IMR-90 (cell line): Measurements from ENCODE around the gene NMUR1. TPM values are rescaled to one million over a fixed set of nuclear protein-coding genes. Genes with fewer than 3 reads are reported as not detected.

Experiments used
- ATAC-seq: fragments of 200-7000 bp; cut with Tn5 transposase; 2 replicates; pipeline ENCODE4 v1.9.1; 2020; ENCODE audit warnings: low read depth, mild to moderate bottlenecking, moderate library complexity
- BruUV-seq: library from RNA; stranded (reverse); fragments of 400-500 nt; replicated peaks from 2 replicates; lab custom pipeline; 2021; lab: Mats Ljungman, UMichigan
- CTCF ChIA-PET: fragments of 300-600 bp; formaldehyde crosslinking; extraction: SDS; loops from one replicate; lab custom pipeline; 2021; ENCODE audit warnings: antibody characterized with exemption; lab: Yijun Ruan, JAX
- POLR2A ChIA-PET: fragments of 300-600 bp; sonication (Branson Sonifier 250); formaldehyde crosslinking; loops from one replicate; lab custom pipeline; 2022; ENCODE audit warnings: antibody characterized with exemption; ENCODE audit not compliant: unreplicated experiment; lab: Charles Lee
- DNase-seq: peaks from one replicate; pipeline ENCODE4 v3.0.0; 2013
- H2AFZ ChIP-seq: replicated peaks from 2 replicates; pipeline ENCODE3; 2013; ENCODE audit warnings: low read length, mild to moderate bottlenecking; ENCODE audit not compliant: poor library complexity
- H2AK5ac ChIP-seq: 2 replicates; pipeline ENCODE4 v1.6.1; 2013; ENCODE audit warnings: low read depth, low read length, inconsistent platforms
- H2AK9ac ChIP-seq: replicated peaks from 2 replicates; pipeline ENCODE3; 2013; ENCODE audit warnings: mild to moderate bottlenecking, low read depth, low read length, moderate library complexity; ENCODE audit not compliant: poor library complexity
- H2BK120ac ChIP-seq: 2 replicates; pipeline ENCODE4 v1.6.1; 2013; ENCODE audit warnings: low read depth, low read length, inconsistent platforms
- H2BK15ac ChIP-seq: 3 replicates; pipeline ENCODE4 v1.6.1; 2013; ENCODE audit warnings: low read depth, low read length, inconsistent platforms
- H2BK20ac ChIP-seq: 2 replicates; pipeline ENCODE4 v1.6.1; 2013; ENCODE audit warnings: low read depth, mild to moderate bottlenecking, inconsistent platforms, low read length, moderate library complexity
- H2BK5ac ChIP-seq: 2 replicates; pipeline ENCODE4 v1.6.1; 2013; ENCODE audit warnings: mild to moderate bottlenecking, low read depth, low read length, inconsistent platforms; ENCODE audit not compliant: poor library complexity, severe bottlenecking
- H3K14ac ChIP-seq: replicated peaks from 2 replicates; pipeline ENCODE4 v1.6.1; 2013; ENCODE audit warnings: low read depth, low read length, inconsistent platforms
- H3K18ac ChIP-seq: 2 replicates; pipeline ENCODE4 v1.6.1; 2013; ENCODE audit warnings: low read depth, low read length, control low read depth
- H3K23ac ChIP-seq: 2 replicates; pipeline ENCODE4 v1.6.1; 2013; ENCODE audit warnings: low read depth, low read length, inconsistent platforms
- H3K27ac ChIP-seq: 2 replicates; pipeline ENCODE4 v1.5.1; 2013; ENCODE audit warnings: mild to moderate bottlenecking, control low read depth, low read length; ENCODE audit not compliant: insufficient read depth
- H3K27me3 ChIP-seq: 2 replicates; pipeline ENCODE4 v1.6.1; 2013; ENCODE audit warnings: low read length; ENCODE audit not compliant: control insufficient read depth, insufficient read depth
- H3K36me3 ChIP-seq: 2 replicates; pipeline ENCODE4 v1.6.1; 2013; ENCODE audit warnings: low read length, mixed read lengths; ENCODE audit not compliant: control insufficient read depth, insufficient read depth
- H3K4ac ChIP-seq: 2 replicates; pipeline ENCODE4 v1.6.1; 2013; ENCODE audit warnings: low read depth, low read length, inconsistent platforms
- H3K4me1 ChIP-seq: 2 replicates; pipeline ENCODE4 v1.6.1; 2013; ENCODE audit warnings: low read length, mixed read lengths; ENCODE audit not compliant: control insufficient read depth, insufficient read depth
- H3K4me2 ChIP-seq: 2 replicates; pipeline ENCODE4 v1.6.1; 2013; ENCODE audit warnings: low read depth, mild to moderate bottlenecking, control low read depth, low read length, moderate library complexity
- H3K4me3 ChIP-seq: 2 replicates; pipeline ENCODE4 v1.5.1; 2013; ENCODE audit warnings: low read depth, mild to moderate bottlenecking, control low read depth, low read length, moderate library complexity; ENCODE audit not compliant: insufficient read depth
- H3K56ac ChIP-seq: 2 replicates; pipeline ENCODE4 v1.6.1; 2013; ENCODE audit warnings: low read length, inconsistent platforms; ENCODE audit not compliant: insufficient read depth; ENCODE audit errors: extremely low read depth
- H3K79me1 ChIP-seq, 2 experiments: 2 replicates each; pipeline ENCODE4 v1.6.1; 2013; ENCODE audit warnings: low read length in 2 of 2, inconsistent platforms in 1 of 2, low read depth in 1 of 2
- H3K9ac ChIP-seq: 2 replicates; pipeline ENCODE4 v1.6.1; 2013; ENCODE audit warnings: low read depth, low read length, control low read depth
- H3K9me1 ChIP-seq: 2 replicates; pipeline ENCODE4 v1.6.1; 2013; ENCODE audit warnings: low read length, inconsistent platforms; ENCODE audit not compliant: insufficient read depth
- H3K9me3 ChIP-seq: 2 replicates; pipeline ENCODE4 v1.6.1; 2013; ENCODE audit warnings: low read length; ENCODE audit not compliant: control insufficient read depth, insufficient read depth
- H4K20me1 ChIP-seq: 2 replicates; pipeline ENCODE4 v1.6.1; 2013; ENCODE audit warnings: low read length, inconsistent platforms; ENCODE audit not compliant: insufficient read depth
- H4K5ac ChIP-seq: 2 replicates; pipeline ENCODE4 v1.6.1; 2013; ENCODE audit warnings: mild to moderate bottlenecking, low read depth, low read length, control low read depth
- H4K8ac ChIP-seq, 2 experiments: 2 replicates each; pipeline ENCODE4 v1.6.1; 2013; ENCODE audit warnings: low read depth in 2 of 2, low read length in 2 of 2, control low read depth in 1 of 2, inconsistent platforms in 1 of 2
- H4K91ac ChIP-seq: 2 replicates; pipeline ENCODE4 v1.6.1; 2013; ENCODE audit warnings: low read depth, low read length, inconsistent platforms; ENCODE audit not compliant: insufficient read depth
- CEBPB ChIP-seq: IDR thresholded peaks from 2 replicates; pipeline ENCODE4 v1.6.1; 2012; ENCODE audit warnings: low read depth, low read length, improper control_type of control experiment
- CHD1 ChIP-seq: IDR thresholded peaks from 2 replicates; pipeline ENCODE4 v1.6.1; 2012; ENCODE audit warnings: low read depth, low read length, improper control_type of control experiment
- CTCF ChIP-seq: conservative IDR thresholded peaks from 2 replicates; pipeline ENCODE4 v1.5.1; 2012; ENCODE audit warnings: mild to moderate bottlenecking, low read depth, low read length, improper control_type of control experiment
- ELK1 ChIP-seq: fragments of 150-350 bp; IDR thresholded peaks from 2 replicates; pipeline ENCODE4 v1.6.1; 2016; ENCODE audit warnings: low read depth, mild to moderate bottlenecking, low read length, moderate library complexity, borderline replicate concordance
- FOS ChIP-seq: fragments of 150-350 bp; IDR thresholded peaks from 2 replicates; pipeline ENCODE4 v1.6.1; 2016; ENCODE audit warnings: low read depth, low read length
- MAFK ChIP-seq: IDR thresholded peaks from 2 replicates; pipeline ENCODE4 v1.6.1; 2012; ENCODE audit warnings: low read depth, low read length, improper control_type of control experiment
- MAZ ChIP-seq: IDR thresholded peaks from 2 replicates; pipeline ENCODE4 v1.6.1; 2012; ENCODE audit warnings: low read depth, mild to moderate bottlenecking, low read length, improper control_type of control experiment, moderate library complexity, borderline replicate concordance
- MXI1 ChIP-seq: IDR thresholded peaks from 2 replicates; pipeline ENCODE4 v1.6.1; 2012; ENCODE audit warnings: low read depth, mild to moderate bottlenecking, low read length, moderate library complexity, borderline replicate concordance
- NFE2L2 ChIP-seq: fragments of 150-350 bp; IDR thresholded peaks from 2 replicates; pipeline ENCODE4 v1.6.1; 2016; ENCODE audit warnings: low read depth, mild to moderate bottlenecking, low read length
- POLR2A ChIP-seq: IDR thresholded peaks from 2 replicates; pipeline ENCODE4 v1.6.1; 2012; ENCODE audit warnings: mild to moderate bottlenecking, low read depth, low read length
- RCOR1 ChIP-seq: IDR thresholded peaks from 2 replicates; pipeline ENCODE4 v1.6.1; 2012; ENCODE audit warnings: mild to moderate bottlenecking, low read length, improper control_type of control experiment; ENCODE audit not compliant: insufficient replicate concordance
- RFX5 ChIP-seq: IDR thresholded peaks from 2 replicates; pipeline ENCODE4 v1.8.0; 2012; ENCODE audit warnings: low read depth, mild to moderate bottlenecking, low read length, moderate library complexity
- SMC3 ChIP-seq: fragments of 150-350 bp; IDR thresholded peaks from 2 replicates; pipeline ENCODE4 v1.6.1; 2016; ENCODE audit warnings: low read depth, mild to moderate bottlenecking, antibody characterized with exemption, low read length, moderate library complexity
- WGBS, 2 experiments: methylation state at CpG; one replicate each; pipeline versions ENCODE4 v1.1.5 to v1.1.7; 2013; ENCODE audit warnings: missing lambda C conversion rate in 2 of 2; ENCODE audit not compliant: insufficient read length in 1 of 2; ENCODE audit errors: extremely low coverage in 2 of 2; 5-methylcytosine and 5-hydroxymethylcytosine counted together
- dilution Hi-C: fragments of 300-500 bp; cut with HindIII; formaldehyde crosslinking; loops from one replicate; pipeline ENCODE4 v1.14.3; 2018; ENCODE audit warnings: low sequenced_read_pairs; ENCODE audit not compliant: unreplicated experiment
- in situ Hi-C: fragments of 300-500 bp; cut with MboI; formaldehyde crosslinking; loops from 3 replicates; pipeline ENCODE4 v1.14.3; 2019; ENCODE audit warnings: low sequenced_read_pairs, inconsistent platforms, mixed read lengths
- intact Hi-C: fragments of 100-400 bp; cut with micrococcal nuclease; formaldehyde crosslinking; loops from 2 replicates; pipeline ENCODE4 v1.10.0; 2022
- polyA plus RNA-seq, 3 experiments: library from polyadenylated mRNA; depleted of rRNA; stranded (reverse); fragments of >200 nt; gene quantifications; 2 replicates each; pipeline ENCODE4 v1.2.3, GENCODE V29; 2012; ENCODE audit warnings: low replicate concordance in 1 of 3
- total RNA-seq: library from RNA; depleted of rRNA; stranded (reverse); fragments of >200 nt; gene quantifications from 2 replicates; pipeline ENCODE4 v1.2.3, GENCODE V29; 2012

Gene NMUR1
- total and polyA plus RNA-seq, 2 of the 4 experiments (the other 2 are of a cell fraction): not detected

- no peak overlapping the region for H3K14ac ChIP-seq
- no peaks in the 10 kb centered on the region for H3K36me3 ChIP-seq
- no peak overlapping the region for H2BK120ac ChIP-seq
- H3K27me3 ChIP-seq: peaks cover 18% of the 10 kb centered on the region
- intact Hi-C loops (no loop called here), in situ Hi-C loops (no loop called here), dilution Hi-C loops (no loop called here)
- H2BK15ac ChIP-seq: no peak overlapping the region
- H3K56ac ChIP-seq: no peak overlapping the region
- ChIA-PET POLR2A (no interaction called here), CTCF (no interaction called here)
- no peaks in the 10 kb centered on the region for H3K4me1 ChIP-seq
- no peak for TF ChIP-seq RFX5
- no peak for TF ChIP-seq MXI1
- no peak for TF ChIP-seq ELK1
- TF ChIP-seq CTCF: no peak
- no peak for TF ChIP-seq POLR2A
- TF ChIP-seq CEBPB: no peak
- TF ChIP-seq NFE2L2: no peak
- TF ChIP-seq MAZ: no peak
- no peak for TF ChIP-seq FOS
- TF ChIP-seq MAFK: no peak
- no peak for TF ChIP-seq RCOR1
- no peak for TF ChIP-seq SMC3
- no peak for TF ChIP-seq CHD1
- no peak for DNase-seq
- no peak overlapping the region for H3K18ac ChIP-seq
- no peak overlapping the region for H4K5ac ChIP-seq
- H3K9ac ChIP-seq: no peak overlapping the region
- BruUV-seq: no TSS peak
- no peak overlapping the region for H4K8ac ChIP-seq
- H3K27ac ChIP-seq: no peak overlapping the region
- no peak for ATAC-seq
- no peak overlapping the region for H3K4me3 ChIP-seq
- no peaks in the 10 kb centered on the region for H4K20me1 ChIP-seq
- no peak overlapping the region for H4K91ac ChIP-seq
- H2AK9ac ChIP-seq: no peak overlapping the region
- no CpG with 5 or more reads among the region's 10 CpGs for WGBS, 2 experiments
- no peak overlapping the region for H3K4me2 ChIP-seq
- H2BK5ac ChIP-seq: no peak overlapping the region
- no peaks in the 10 kb centered on the region for H3K9me1 ChIP-seq
- no peaks in the 10 kb centered on the region; the same call in 1 of the 2 replicates for H3K9me3 ChIP-seq
- H2AK5ac ChIP-seq: no peak overlapping the region
- no peak overlapping the region for H3K23ac ChIP-seq
- H2BK20ac ChIP-seq: no peak overlapping the region
- no peaks in the 10 kb centered on the region for H3K79me1 ChIP-seq
- no peak overlapping the region for H2AFZ ChIP-seq
- H3K4ac ChIP-seq: no peak overlapping the region
Measured at GRCh38 chr2:231575612-231576256, 45.5 kb upstream of the NMUR1 start.
